GM19099 (cell line): ENCODE measurements around the gene ZCWPW1.

Experiments used
- POLR2A ChIP-seq: IDR thresholded peaks from 3 replicates; pipeline ENCODE4 v1.6.1; 2011; ENCODE audit warnings: low read depth; ENCODE audit not compliant: insufficient read length; ENCODE audit errors: extremely low read depth

The ZCWPW1 gene

DNA sequence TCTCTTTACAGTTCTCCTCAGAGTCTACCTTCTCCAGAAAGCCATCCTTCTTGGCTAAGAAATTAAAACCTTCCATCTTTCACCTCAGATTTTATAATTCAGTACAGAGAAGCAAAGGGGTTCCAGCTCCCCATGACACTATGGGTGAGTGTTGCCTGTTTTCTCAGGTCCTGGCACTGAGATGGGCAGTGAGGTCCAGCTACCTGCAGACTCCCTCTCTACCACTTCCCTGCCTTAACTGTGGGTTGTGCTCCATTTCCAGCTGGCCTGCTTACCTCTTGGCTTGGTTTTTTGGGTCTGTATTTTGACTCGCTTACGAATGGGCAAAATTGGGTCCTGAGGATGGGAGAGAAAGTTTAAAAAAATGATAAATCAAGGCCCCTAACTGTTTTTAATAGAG lies 26.3 kb downstream of the ZCWPW1 start:
- TF ChIP-seq POLR2A = no peak

DNA sequence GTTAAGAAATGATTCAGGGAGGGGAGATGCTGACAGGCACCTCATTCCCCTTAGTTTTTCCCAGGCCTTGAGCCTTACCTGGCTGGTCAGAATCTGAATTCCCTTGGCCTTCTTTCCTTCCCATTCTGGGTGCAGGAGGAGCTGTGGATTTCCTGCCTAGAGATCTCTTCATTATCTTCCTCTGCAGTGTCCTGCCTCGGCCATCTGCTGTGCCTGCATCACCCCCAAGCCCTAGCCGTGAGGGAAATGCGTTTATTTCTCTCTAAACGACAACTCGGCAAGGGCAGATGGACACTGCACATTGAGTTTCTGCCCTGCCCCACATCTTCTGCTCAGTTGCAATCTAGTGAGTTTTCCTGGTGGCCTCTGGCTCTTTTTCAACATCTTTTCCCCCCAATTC lies 26.7 kb downstream of the ZCWPW1 start:
- TF ChIP-seq POLR2A = no peak

DNA sequence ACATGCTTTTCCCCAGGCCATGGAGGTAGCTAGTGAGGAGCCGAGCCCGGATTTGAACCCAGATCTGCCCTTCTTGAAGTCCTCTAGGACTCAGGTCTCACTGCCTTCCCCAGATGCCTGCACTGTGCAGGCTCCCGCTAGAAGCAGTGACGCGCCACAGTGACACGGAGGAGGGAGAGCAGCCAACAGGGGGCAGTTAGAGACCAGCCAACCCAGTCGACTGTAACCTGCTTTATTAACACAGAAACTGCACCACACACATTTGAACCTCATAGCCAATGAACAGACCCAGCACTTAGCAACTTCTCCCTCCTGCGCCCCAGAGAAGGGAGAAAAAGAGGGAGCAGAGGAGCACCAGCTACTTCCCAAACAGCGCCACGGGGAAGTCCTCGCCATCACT lies 27.8 kb downstream of the ZCWPW1 start:
- TF ChIP-seq POLR2A = no peak

- no peak for TF ChIP-seq POLR2A
Measured at GRCh38 chr7:100400041-100400440, 28.5 kb downstream of the ZCWPW1 start.

DNA sequence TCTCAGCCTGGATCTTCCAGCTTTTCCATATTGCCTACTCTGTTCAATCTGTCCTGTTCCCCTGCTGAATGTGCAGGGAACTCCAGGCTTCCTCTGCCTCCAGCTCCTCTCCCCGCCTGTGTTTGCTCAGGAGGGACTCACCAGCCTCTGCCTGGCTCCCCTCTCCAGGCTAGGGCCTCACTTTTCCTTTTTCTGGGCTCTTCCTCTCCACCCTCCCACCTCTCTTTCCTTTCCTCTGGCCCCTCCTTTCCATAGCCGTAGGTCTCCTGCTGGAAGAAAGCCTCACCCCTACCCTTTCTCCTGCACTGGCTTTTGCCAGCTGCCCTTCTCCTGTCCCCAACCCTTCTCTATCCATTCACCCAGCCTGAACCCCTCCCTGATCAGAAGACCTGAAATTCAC lies 30.3 kb downstream of the ZCWPW1 start:
- TF ChIP-seq POLR2A = no peak

DNA sequence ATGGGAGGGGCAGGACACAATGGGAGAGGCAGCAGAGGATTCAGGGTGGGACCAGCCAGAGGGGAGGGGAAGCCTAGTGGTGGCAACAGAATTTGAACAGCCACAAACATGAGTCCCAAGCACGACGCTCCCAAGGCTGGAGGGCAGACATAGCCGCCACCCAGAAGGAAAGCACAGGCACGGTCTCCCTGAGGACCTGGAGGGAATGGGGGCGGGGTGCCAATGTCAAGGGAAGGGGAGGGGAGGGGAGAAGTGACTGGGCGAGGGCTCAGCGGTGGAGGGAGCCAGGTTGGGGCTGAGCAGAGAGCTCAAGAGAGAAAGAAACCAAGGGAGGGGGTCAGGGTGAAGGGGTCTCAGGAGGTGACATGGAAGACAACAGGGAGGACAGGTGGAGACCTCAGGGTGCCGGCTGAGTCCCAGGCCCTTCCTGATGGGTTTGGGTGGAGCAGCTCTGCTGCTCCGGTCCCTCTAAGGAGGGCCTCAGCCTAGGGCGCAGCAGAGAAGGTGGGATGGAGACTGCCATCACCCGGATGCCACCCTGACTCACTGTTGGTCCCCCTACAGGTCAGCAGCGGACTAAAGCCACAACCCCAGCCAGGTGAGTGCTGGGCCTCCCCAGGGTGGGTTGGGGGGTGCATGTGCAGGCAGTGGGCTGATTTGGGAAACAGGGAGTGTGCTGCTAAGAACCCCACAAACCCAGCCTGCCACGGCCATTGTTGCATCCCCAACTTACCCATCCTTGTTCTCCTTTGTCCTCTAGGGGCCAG lies 31.0 kb downstream of the ZCWPW1 start:
- no peak for TF ChIP-seq POLR2A

DNA sequence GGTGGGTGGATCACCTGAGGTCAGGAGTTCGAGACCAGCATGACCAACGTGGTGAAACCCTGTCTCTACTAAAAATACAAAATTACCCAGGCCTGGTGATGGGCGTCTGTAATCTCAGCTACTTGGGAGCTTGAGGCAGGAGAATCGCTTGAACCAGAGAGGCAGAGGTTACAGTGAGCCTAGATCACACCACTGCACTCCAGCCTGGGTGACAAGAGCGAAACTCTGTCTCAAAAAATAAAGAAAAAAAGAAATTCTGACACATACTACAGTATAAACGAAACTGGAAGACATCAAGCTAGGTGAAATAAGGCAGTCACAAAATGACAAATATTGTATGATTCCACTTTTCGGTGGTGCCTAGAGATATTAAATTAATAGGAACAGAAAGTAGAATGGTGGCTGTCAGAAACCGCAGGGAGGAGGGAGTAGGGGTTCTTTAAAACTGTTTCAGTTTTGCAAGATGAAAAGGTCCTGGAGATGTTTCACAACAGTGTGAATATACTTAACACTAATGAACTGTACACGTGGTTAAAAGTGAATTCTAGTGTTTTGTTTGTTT lies 32.0 kb downstream of the ZCWPW1 start:
- no peak for TF ChIP-seq POLR2A

- no peak for TF ChIP-seq POLR2A
Measured at GRCh38 chr7:100394077-100394476, 34.4 kb downstream of the ZCWPW1 start.

DNA sequence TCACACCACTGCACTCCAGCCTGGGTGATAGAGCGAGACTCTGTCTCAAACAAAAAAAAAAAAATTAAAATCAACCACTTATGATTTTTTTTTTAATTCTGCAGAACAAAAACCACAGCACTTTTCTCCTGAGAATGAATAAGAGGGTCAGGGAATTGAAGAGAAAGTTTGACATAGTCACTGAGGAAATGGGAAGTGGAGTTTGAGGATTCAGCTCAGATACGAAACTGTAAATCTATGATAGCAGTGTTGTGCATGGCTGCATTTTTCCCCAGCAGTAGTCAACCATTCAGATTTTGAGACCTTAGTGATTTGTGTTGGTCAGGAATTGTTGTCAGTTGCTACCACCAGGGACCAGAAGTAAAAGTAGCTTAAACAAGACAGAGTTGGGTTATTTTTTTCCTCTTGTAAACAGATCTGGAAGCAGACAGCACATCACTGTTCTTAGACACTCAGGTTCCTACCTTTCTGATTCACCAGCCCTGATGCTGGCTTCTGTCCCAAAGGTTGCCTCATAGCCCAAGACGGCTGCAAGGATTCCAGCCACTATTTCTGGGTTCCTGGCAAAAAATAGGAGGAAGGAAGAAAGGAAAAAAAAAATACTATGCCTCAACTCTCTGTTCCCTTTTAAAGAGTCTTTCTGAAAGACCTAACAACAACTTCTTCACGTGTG lies 35.1 kb downstream of the ZCWPW1 start:
- no peak for TF ChIP-seq POLR2A

DNA sequence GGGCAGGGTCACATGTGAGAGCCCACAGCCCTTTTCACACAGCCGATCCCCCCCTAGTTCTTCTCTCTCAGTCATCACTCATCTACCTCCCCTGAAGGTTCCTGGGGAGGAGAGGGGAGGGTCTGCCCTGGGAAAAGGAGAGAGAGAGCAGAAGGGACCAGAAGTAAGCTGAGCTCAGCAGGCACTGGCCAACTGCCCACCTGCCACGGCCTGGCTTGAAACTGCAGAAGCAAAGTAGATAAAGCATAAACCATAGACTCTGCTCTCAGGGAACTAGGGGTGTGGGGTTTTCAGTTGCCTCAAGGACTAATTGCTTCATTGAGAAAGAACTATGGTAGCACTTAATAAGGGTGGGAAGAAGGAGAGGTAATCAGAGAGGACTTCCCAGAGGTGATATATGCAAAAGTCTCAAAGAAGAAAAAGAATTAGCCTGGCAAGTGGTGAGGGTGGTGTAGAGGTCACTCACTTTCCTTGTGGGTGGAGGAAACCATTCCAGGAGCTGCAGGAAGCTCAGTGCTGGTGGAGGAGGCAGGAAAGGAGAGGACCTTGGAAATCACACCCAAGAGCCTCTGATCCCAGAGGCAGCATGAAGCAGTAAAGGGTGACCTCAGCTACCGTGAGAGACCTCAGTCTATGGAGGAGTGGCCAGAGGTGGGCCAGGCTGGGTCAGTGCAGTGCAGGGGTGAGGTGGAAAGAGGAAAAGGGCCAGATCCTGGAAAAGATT lies 38.1 kb downstream of the ZCWPW1 start:
- TF ChIP-seq POLR2A = no peak

- no peak for TF ChIP-seq POLR2A
Measured at GRCh38 chr7:100389437-100390088, 38.9 kb downstream of the ZCWPW1 start.

GRCh38 chr7:100387695-100388094 lies 40.8 kb downstream of the ZCWPW1 start:
- TF ChIP-seq POLR2A = no peak

- TF ChIP-seq POLR2A = no peak
Measured at GRCh38 chr7:100386940-100387339, 41.6 kb downstream of the ZCWPW1 start.

- TF ChIP-seq POLR2A = no peak
Measured at GRCh38 chr7:100384628-100385294, 43.7 kb downstream of the ZCWPW1 start.
